ENCODE data around the gene WNT7B. TPM values are rescaled to one million over a fixed set of nuclear protein-coding genes. Genes with fewer than 3 reads are reported as not detected.

WNT7B gene
- 54.3 to 62.9 TPM (median 59.6 TPM) in 5 replicates for total RNA-seq (2022; extraction: Qiagen RNA extraction)

GRCh38 chr22:45977003-45977411, at the start of gene WNT7B:
WNT7B (minus strand) TSS chr22:45977162; CDS start chr22:45976754, 408 bp downstream.

Other genes with a start within 250 kb of the WNT7B start
- 0.98 to 2.4 TPM (median 1.9 TPM) in 5 replicates for gene PPARA, start 173.4 kb upstream of the WNT7B start, total RNA-seq (2022; extraction: Qiagen RNA extraction)